CD14-positive monocyte (primary cell): ENCODE measurements around the gene NTM. TPM values are rescaled to one million over a fixed set of nuclear protein-coding genes. Genes with fewer than 3 reads are reported as not detected.

Source experiments
- DNase-seq, 3 donors: peaks; one replicate each; pipeline ENCODE4 v3.0.0-alpha.2; 2011 to 2022
- H2AFZ ChIP-seq: 2 replicates; pipeline ENCODE4 v1.6.0; 2012; ENCODE audit warnings: mild to moderate bottlenecking, low read depth, low read length, inconsistent platforms; ENCODE audit not compliant: insufficient read depth, poor library complexity, severe bottlenecking
- H3K27ac ChIP-seq, 2 donors: 1 replicate in 1 of 2; 2 replicates in 1 of 2; pipeline ENCODE4 v1.5.1; 2012 to 2013; ENCODE audit warnings: low read length in 2 of 2, control low read depth in 1 of 2, inconsistent platforms in 1 of 2, low read depth in 1 of 2, mild to moderate bottlenecking in 1 of 2
- H3K27me3 ChIP-seq, 2 donors: one replicate each; pipeline versions ENCODE4 v1.6.0 to v1.6.1; 2011 to 2013; ENCODE audit warnings: low read length in 2 of 2; ENCODE audit not compliant: control insufficient read depth in 2 of 2, insufficient read depth in 2 of 2
- H3K36me3 ChIP-seq, 2 donors: replicated peaks in 1 of 2; 1 replicate in 1 of 2; 2 replicates in 1 of 2; pipeline versions ENCODE4 v1.5.1 to v1.6.1; 2012 to 2013; ENCODE audit warnings: low read length in 2 of 2, control low read depth in 1 of 2, inconsistent platforms in 1 of 2, mild to moderate bottlenecking in 1 of 2; ENCODE audit not compliant: insufficient read depth in 2 of 2, control insufficient read depth in 1 of 2
- H3K4me1 ChIP-seq, 2 donors: 1 replicate in 1 of 2; 2 replicates in 1 of 2; pipeline versions ENCODE4 v1.5.1 to v1.6.1; 2012 to 2013; ENCODE audit warnings: low read length in 2 of 2, control low read depth in 1 of 2, inconsistent platforms in 1 of 2, mild to moderate bottlenecking in 1 of 2, moderate library complexity in 1 of 2; ENCODE audit not compliant: insufficient read depth in 2 of 2, control insufficient read depth in 1 of 2
- H3K4me2 ChIP-seq: replicated peaks from 2 replicates; pipeline ENCODE3; 2012; ENCODE audit warnings: low read length, moderate library complexity, mild to moderate bottlenecking; ENCODE audit not compliant: poor library complexity, severe bottlenecking; ENCODE audit errors: extremely low read depth
- H3K4me3 ChIP-seq, 3 experiments: fragments of 200-600 bp in 1 of 3; sonication (generic) in 1 of 3; replicated peaks in 1 of 3; 1 replicate in 2 of 3; 2 replicates in 1 of 3; pipeline ENCODE4 v1.5.1; 2011 to 2013; ENCODE audit warnings: low read length in 3 of 3, mild to moderate bottlenecking in 3 of 3, control low read depth in 2 of 3, low read depth in 2 of 3, inconsistent platforms in 1 of 3, moderate library complexity in 1 of 3
- H3K79me2 ChIP-seq: 2 replicates; pipeline ENCODE4 v1.6.0; 2012; ENCODE audit warnings: mild to moderate bottlenecking, control low read depth, inconsistent platforms, low read length, moderate library complexity; ENCODE audit not compliant: insufficient read depth
- H3K9ac ChIP-seq: 2 replicates; pipeline ENCODE4 v1.6.0; 2017; ENCODE audit warnings: low read length, mild to moderate bottlenecking; ENCODE audit not compliant: insufficient read depth, poor library complexity, severe bottlenecking
- H3K9me3 ChIP-seq, 2 donors: replicated peaks in 1 of 2; 1 replicate in 1 of 2; 2 replicates in 1 of 2; pipeline versions ENCODE4 v1.5.1 to v1.6.1; 2012 to 2013; ENCODE audit warnings: low read length in 2 of 2, control low read depth in 1 of 2; ENCODE audit not compliant: control insufficient read depth in 1 of 2, insufficient read depth in 1 of 2
- H4K20me1 ChIP-seq: 2 replicates; pipeline ENCODE4 v1.6.0; 2012; ENCODE audit warnings: mild to moderate bottlenecking, low read length, control low read depth, moderate library complexity; ENCODE audit not compliant: insufficient read depth
- H3K27ac Mint-ChIP-seq, 7 donors: one replicate each; pipeline ENCODE4 v1.8.0; 2020; ENCODE audit warnings: mild to moderate bottlenecking in 7 of 7, mixed read lengths in 7 of 7, moderate library complexity in 6 of 7, inconsistent platforms in 2 of 7
- H3K27me3 Mint-ChIP-seq, 3 donors: one replicate each; pipeline ENCODE4 v1.8.0; 2021 to 2022; ENCODE audit warnings: low read depth in 3 of 3, mild to moderate bottlenecking in 3 of 3, mixed read lengths in 3 of 3, moderate library complexity in 3 of 3, inconsistent platforms in 1 of 3
- H3K36me3 Mint-ChIP-seq, 2 donors: one replicate each; pipeline ENCODE4 v1.8.0; 2020; ENCODE audit warnings: mixed read lengths in 2 of 2, inconsistent platforms in 1 of 2, mild to moderate bottlenecking in 1 of 2
- H3K4me1 Mint-ChIP-seq: one replicate; pipeline ENCODE4 v1.8.0; 2020; ENCODE audit warnings: mild to moderate bottlenecking, mixed read lengths
- H3K4me3 Mint-ChIP-seq, 2 donors: one replicate each; pipeline ENCODE4 v1.8.0; 2020; ENCODE audit warnings: mild to moderate bottlenecking in 2 of 2, mixed read lengths in 2 of 2, moderate library complexity in 1 of 2
- H3K9me3 Mint-ChIP-seq, 7 donors: one replicate each; pipeline ENCODE4 v1.8.0; 2020 to 2022; ENCODE audit warnings: mixed read lengths in 7 of 7, mild to moderate bottlenecking in 6 of 7, moderate library complexity in 6 of 7, inconsistent platforms in 2 of 7
- WGBS: methylation state at CpG from one replicate; pipeline ENCODE4 v1.1.5; 2013; ENCODE audit warnings: missing lambda C conversion rate; ENCODE audit not compliant: insufficient coverage; 5-methylcytosine and 5-hydroxymethylcytosine counted together
- intact Hi-C, 2 donors: fragments of 100-400 bp; cut with micrococcal nuclease; formaldehyde crosslinking; loops; one replicate each; pipeline versions ENCODE4 v1.15.0 to v1.15.1; 2023
- polyA plus RNA-seq, 3 donors: library from polyadenylated mRNA; depleted of rRNA in 1 of 3; unstranded in 2 of 3; stranded (reverse) in 1 of 3; fragments of 300-500 nt in 2 of 3; fragments of >200 nt in 1 of 3; fragmentation: Illumina TruSeq in 2 of 3; gene quantifications; 1 replicate in 2 of 3; 2 replicates in 1 of 3; pipeline ENCODE4 v1.2.3, GENCODE V29; 2012 to 2021
- TF ChIP-seq, protein P1 (sequence below): fragments of 200-600 bp; IDR thresholded peaks from one replicate; pipeline ENCODE4 v1.8.0; 2022; ENCODE audit warnings: antibody characterized with exemption, mild to moderate bottlenecking

NTM gene
- polyA plus RNA-seq, 3 donors = not detected

DNA sequence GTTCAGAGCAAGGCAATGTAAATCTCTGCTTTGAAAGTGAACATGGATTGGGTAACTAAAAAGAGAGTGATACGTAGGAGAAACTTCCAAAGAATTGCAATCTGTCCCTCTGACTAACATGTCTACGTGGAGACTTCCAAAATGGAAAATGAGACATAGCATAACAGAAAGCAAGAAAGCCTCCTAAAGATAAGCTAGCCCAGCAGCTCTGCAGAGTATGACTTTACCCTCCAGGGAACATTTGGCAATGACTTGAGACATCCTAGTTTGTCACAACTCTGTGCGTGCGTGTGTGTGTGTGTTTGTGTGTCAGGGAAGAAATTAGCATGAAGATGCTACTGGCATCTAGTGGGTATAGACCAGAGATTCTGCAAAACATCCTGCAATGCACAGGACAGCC lies 817.4 kb downstream of the NTM start:
- TF ChIP-seq, protein P1, sequence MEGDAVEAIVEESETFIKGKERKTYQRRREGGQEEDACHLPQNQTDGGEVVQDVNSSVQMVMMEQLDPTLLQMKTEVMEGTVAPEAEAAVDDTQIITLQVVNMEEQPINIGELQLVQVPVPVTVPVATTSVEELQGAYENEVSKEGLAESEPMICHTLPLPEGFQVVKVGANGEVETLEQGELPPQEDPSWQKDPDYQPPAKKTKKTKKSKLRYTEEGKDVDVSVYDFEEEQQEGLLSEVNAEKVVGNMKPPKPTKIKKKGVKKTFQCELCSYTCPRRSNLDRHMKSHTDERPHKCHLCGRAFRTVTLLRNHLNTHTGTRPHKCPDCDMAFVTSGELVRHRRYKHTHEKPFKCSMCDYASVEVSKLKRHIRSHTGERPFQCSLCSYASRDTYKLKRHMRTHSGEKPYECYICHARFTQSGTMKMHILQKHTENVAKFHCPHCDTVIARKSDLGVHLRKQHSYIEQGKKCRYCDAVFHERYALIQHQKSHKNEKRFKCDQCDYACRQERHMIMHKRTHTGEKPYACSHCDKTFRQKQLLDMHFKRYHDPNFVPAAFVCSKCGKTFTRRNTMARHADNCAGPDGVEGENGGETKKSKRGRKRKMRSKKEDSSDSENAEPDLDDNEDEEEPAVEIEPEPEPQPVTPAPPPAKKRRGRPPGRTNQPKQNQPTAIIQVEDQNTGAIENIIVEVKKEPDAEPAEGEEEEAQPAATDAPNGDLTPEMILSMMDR = no peak
- H3K27ac ChIP-seq = no peak overlapping the region
- no peaks in the 10 kb centered on the region for H3K79me2 ChIP-seq
- Mint-ChIP-seq H3K36me3 (no peaks in the 10 kb centered on the region), H3K9me3 (peaks cover 0 to 2% (median 0%) of the 10 kb centered on the region in 7 donors), H3K27ac (no peak overlapping the region), H3K27me3 (peaks cover 0 to 1% (median 0%) of the 10 kb centered on the region in 3 donors), H3K4me1 (no peaks in the 10 kb centered on the region), H3K4me3 (no peak overlapping the region)
- intact Hi-C loops = no loop called here
- H3K9ac ChIP-seq = no peak overlapping the region
- no peak overlapping the region for H3K4me2 ChIP-seq
- H3K4me3 ChIP-seq = no peak overlapping the region
- H3K9me3 ChIP-seq = no peaks in the 10 kb centered on the region
- no CpG with 5 or more reads among the region's 4 CpGs for WGBS
- H2AFZ ChIP-seq = no peak overlapping the region
- H4K20me1 ChIP-seq = no peaks in the 10 kb centered on the region
- no peaks in the 10 kb centered on the region for H3K4me1 ChIP-seq
- H3K36me3 ChIP-seq = no peaks in the 10 kb centered on the region
- DNase-seq = no peak
- H3K27me3 ChIP-seq = no peaks in the 10 kb centered on the region

- intact Hi-C loops = no loop called here
- no peaks in the 10 kb centered on the region for H3K36me3 Mint-ChIP-seq
- no peak overlapping the region for H2AFZ ChIP-seq
- no peaks in the 10 kb centered on the region for H3K9me3 ChIP-seq
- no peaks in the 10 kb centered on the region for H3K4me1 ChIP-seq
- no peaks in the 10 kb centered on the region for H3K4me1 Mint-ChIP-seq
- H3K27ac ChIP-seq = no peak overlapping the region
- 100% methylated on average over 1 of the region's 1 CpG for WGBS
- H3K79me2 ChIP-seq = no peaks in the 10 kb centered on the region
- H3K9ac ChIP-seq = no peak overlapping the region
- H4K20me1 ChIP-seq = no peaks in the 10 kb centered on the region
- no peaks in the 10 kb centered on the region for H3K27me3 ChIP-seq
- no peak overlapping the region for H3K4me3 Mint-ChIP-seq
- peaks cover 0 to 6% (median 2%) of the 10 kb centered on the region in 7 donors for H3K9me3 Mint-ChIP-seq
- H3K27me3 Mint-ChIP-seq = peaks cover 0 to 1% (median 1%) of the 10 kb centered on the region in 3 donors
- no peak overlapping the region for H3K27ac Mint-ChIP-seq
- H3K36me3 ChIP-seq = no peaks in the 10 kb centered on the region
- TF ChIP-seq, protein P1 = no peak
- DNase-seq = no peak
- no peak overlapping the region for H3K4me2 ChIP-seq
- no peak overlapping the region for H3K4me3 ChIP-seq
These were observed 826.5 kb downstream of the NTM start for GRCh38 chr11:132196928-132197327.
